Caco-2 (cell line): Measurements from ENCODE around the gene TMEM53. TPM values are rescaled to one million over a fixed set of nuclear protein-coding genes. Genes with fewer than 3 reads are reported as not detected.

Source experiments
- BruUV-seq: library from RNA; stranded (reverse); fragments of 400-500 nt; replicated peaks from 2 replicates; lab custom pipeline; 2021; lab: Mats Ljungman, UMichigan
- CTCF ChIA-PET: fragments of 300-600 bp; sonication (Branson Sonifier 250); formaldehyde crosslinking; loops from one replicate; lab custom pipeline; 2022; ENCODE audit warnings: antibody characterized with exemption; lab: Charles Lee
- POLR2A ChIA-PET: fragments of 300-600 bp; sonication (Branson Sonifier 250); formaldehyde crosslinking; loops from one replicate; lab custom pipeline; 2022; ENCODE audit warnings: antibody characterized with exemption; lab: Charles Lee
- DNase-seq, 2 experiments: peaks; one replicate each; pipeline versions ENCODE4 v3.0.0 to v3.0.0-alpha.2; 2020 to 2022
- H3K27me3 ChIP-seq: replicated peaks from 2 replicates; pipeline ENCODE4 v1.6.0; 2011; ENCODE audit warnings: low read length; ENCODE audit not compliant: control insufficient read depth, insufficient read depth
- H3K36me3 ChIP-seq: 2 replicates; pipeline ENCODE4 v1.5.1; 2011; ENCODE audit warnings: low read length; ENCODE audit not compliant: control insufficient read depth, insufficient read depth
- H3K4me1 ChIP-seq: fragments of 250-450 bp; sonication (Bioruptor Pico); 2 replicates; pipeline ENCODE4 v1.5.1; 2020; ENCODE audit warnings: mild to moderate bottlenecking
- H3K4me3 ChIP-seq: 2 replicates; pipeline ENCODE4 v1.5.1; 2011; ENCODE audit warnings: low read depth, mild to moderate bottlenecking, control low read depth, low read length
- H3K9me3 ChIP-seq: fragments of 250-450 bp; sonication (Bioruptor Pico); 2 replicates; pipeline ENCODE4 v1.5.1; 2020; ENCODE audit warnings: mild to moderate bottlenecking, moderate library complexity
- H3K27ac Mint-ChIP-seq: one replicate; pipeline ENCODE4 v1.8.0; 2022; ENCODE audit warnings: mixed read lengths; ENCODE audit not compliant: unreplicated experiment
- H3K27me3 Mint-ChIP-seq: one replicate; pipeline ENCODE4 v1.8.0; 2022; ENCODE audit warnings: mixed read lengths; ENCODE audit not compliant: insufficient read depth, unreplicated experiment
- H3K36me3 Mint-ChIP-seq: one replicate; pipeline ENCODE4 v1.8.0; 2022; ENCODE audit warnings: mild to moderate bottlenecking, mixed read lengths; ENCODE audit not compliant: insufficient read depth, unreplicated experiment
- H3K4me1 Mint-ChIP-seq: one replicate; pipeline ENCODE4 v1.8.0; 2022; ENCODE audit warnings: low read depth, mixed read lengths; ENCODE audit not compliant: unreplicated experiment
- H3K4me3 Mint-ChIP-seq: one replicate; pipeline ENCODE4 v1.8.0; 2022; ENCODE audit warnings: mild to moderate bottlenecking, moderate library complexity, mixed read lengths; ENCODE audit not compliant: unreplicated experiment
- H3K9me3 Mint-ChIP-seq: one replicate; pipeline ENCODE4 v1.8.0; 2022; ENCODE audit warnings: mixed read lengths; ENCODE audit not compliant: unreplicated experiment
- CTCF ChIP-seq, 2 experiments: fragments of 200-600 bp in 1 of 2; IDR thresholded peaks; 1 replicate in 1 of 2; 2 replicates in 1 of 2; pipeline versions ENCODE4 v1.5.1 to v1.8.0; 2011 to 2022; ENCODE audit warnings: antibody characterized with exemption in 1 of 2, control low read depth in 1 of 2, inconsistent platforms in 1 of 2, low read depth in 1 of 2, low read length in 1 of 2, mild to moderate bottlenecking in 1 of 2, moderate library complexity in 1 of 2; ENCODE audit not compliant: insufficient read depth in 1 of 2, severe bottlenecking in 1 of 2, unreplicated experiment in 1 of 2
- intact Hi-C: fragments of 100-400 bp; cut with micrococcal nuclease; formaldehyde crosslinking; loops from one replicate; pipeline ENCODE4 v1.10.0; 2022; ENCODE audit not compliant: unreplicated experiment
- total RNA-seq: library from RNA; stranded (reverse); gene quantifications from 2 replicates; pipeline ENCODE4 v1.2.3, GENCODE V29; 2022

Gene TMEM53
- total RNA-seq, 1 experiment from 2014 or later: 4.4 TPM

- Histone ChIP-seq H3K27me3 (no peaks in the 10 kb centered on the region), H3K36me3 (no peaks in the 10 kb centered on the region), H3K4me1 (0 out of 2 replicates have a peak, but pooled peaks cover 4% of the 10 kb centered on the region), H3K9me3 (no peaks in the 10 kb centered on the region), H3K4me3 (peak overlapping the region; percentile 77)
- peak; percentile 87 for DNase-seq
- Mint-ChIP-seq H3K4me3 (peak overlapping the region; percentile 86), H3K27ac (peak overlapping the region; percentile 94), H3K4me1 (peaks cover 8% of the 10 kb centered on the region), H3K9me3 (no peaks in the 10 kb centered on the region), H3K36me3 (peaks cover 21% of the 10 kb centered on the region), H3K27me3 (no peaks in the 10 kb centered on the region)
- POLR2A ChIA-PET: interaction anchor here (0.6 to 1.9 kb wide), 12 partner anchors 10 to 657 kb away, joined by 3 to 11 read pairs (median 4); partner anchors contain the start of genes ARMH1, ATP6V0B and TMEM53
- intact Hi-C loops: loop anchor here (1.0 kb wide), 1 partner anchor 42 kb away; the partner anchor contains the start of genes ARMH1 and TMEM53
- CTCF ChIA-PET: interaction anchor here (0.7 to 1.2 kb wide), 4 partner anchors 20 to 414 kb away, joined by 3 to 4 read pairs (median 3); no protein-coding TSS in a partner anchor
- TF ChIP-seq CTCF (IDR thresholded peaks at IDR 0.05; ENCODE audit: insufficient read depth in 1 of 2, low read depth in 1 of 2, low read length in 1 of 2, severe bottlenecking in 1 of 2, unreplicated experiment in 1 of 2): no peak
- BruUV-seq: no TSS peak
Observed at GRCh38 chr1:44631647-44632539, 42.4 kb downstream of the TMEM53 start.

GRCh38 chr1:44631333-44631646, 43.0 kb downstream of the TMEM53 start:
- Mint-ChIP-seq H3K9me3 (no peaks in the 10 kb centered on the region), H3K27me3 (no peaks in the 10 kb centered on the region), H3K4me3 (peak overlapping the region; percentile 86), H3K27ac (peak overlapping the region; percentile 94), H3K4me1 (peaks cover 8% of the 10 kb centered on the region), H3K36me3 (peaks cover 21% of the 10 kb centered on the region)
- Histone ChIP-seq H3K27me3 (no peaks in the 10 kb centered on the region), H3K4me3 (peak overlapping the region; percentile 77), H3K4me1 (0 out of 2 replicates have a peak, but pooled peaks cover 4% of the 10 kb centered on the region), H3K36me3 (no peaks in the 10 kb centered on the region), H3K9me3 (no peaks in the 10 kb centered on the region)
- no peak for DNase-seq
- CTCF ChIA-PET: interaction anchor here (1.2 kb wide), 1 partner anchor 36 kb away, joined by 3 read pairs; no protein-coding TSS in a partner anchor
- TSS peak; percentile 79 for BruUV-seq
- POLR2A ChIA-PET: interaction anchor here (0.6 to 1.9 kb wide), 8 partner anchors 10 to 656 kb away, joined by 3 to 11 read pairs (median 4); partner anchors contain the start of genes ARMH1, ATP6V0B and TMEM53
- intact Hi-C loops: loop anchor here (1.0 kb wide), 1 partner anchor 43 kb away; the partner anchor contains the start of genes ARMH1 and TMEM53
- no peak for TF ChIP-seq CTCF (IDR thresholded peaks at IDR 0.05; ENCODE audit: insufficient read depth in 1 of 2, low read depth in 1 of 2, low read length in 1 of 2, severe bottlenecking in 1 of 2, unreplicated experiment in 1 of 2)

- intact Hi-C loops: no loop called here
Observed at GRCh38 chr1:44630116-44630515, 44.2 kb downstream of the TMEM53 start.

More at GRCh38 chr1:44630116-44630515, 44.2 kb downstream of the TMEM53 start:
- no peak overlapping the region for H3K4me3 ChIP-seq
- H3K4me1 ChIP-seq: 0 out of 2 replicates have a peak, but pooled peaks cover 4% of the 10 kb centered on the region
- no peaks in the 10 kb centered on the region for H3K36me3 ChIP-seq
- ChIA-PET POLR2A (no interaction called here), CTCF (no interaction called here)
- H3K9me3 ChIP-seq: no peaks in the 10 kb centered on the region
- H3K4me1 Mint-ChIP-seq: peaks cover 8% of the 10 kb centered on the region
- BruUV-seq: no TSS peak
- no peak for TF ChIP-seq CTCF (IDR thresholded peaks at IDR 0.05; ENCODE audit: insufficient read depth in 1 of 2, low read depth in 1 of 2, low read length in 1 of 2, severe bottlenecking in 1 of 2, unreplicated experiment in 1 of 2)
- H3K27me3 ChIP-seq: no peaks in the 10 kb centered on the region
- no peak for DNase-seq
- peaks cover 15% of the 10 kb centered on the region for H3K36me3 Mint-ChIP-seq
- no peak overlapping the region for H3K27ac Mint-ChIP-seq
- H3K4me3 Mint-ChIP-seq: peak overlapping the region; percentile 86
- no peaks in the 10 kb centered on the region for H3K9me3 Mint-ChIP-seq
- H3K27me3 Mint-ChIP-seq: no peaks in the 10 kb centered on the region
